ENCODE data around the gene PSMB3. TPM values are rescaled to one million over a fixed set of nuclear protein-coding genes. Genes with fewer than 3 reads are reported as not detected.

Gene PSMB3
- total RNA-seq, 1 donor from 2014 or later: 337 TPM

DNA sequence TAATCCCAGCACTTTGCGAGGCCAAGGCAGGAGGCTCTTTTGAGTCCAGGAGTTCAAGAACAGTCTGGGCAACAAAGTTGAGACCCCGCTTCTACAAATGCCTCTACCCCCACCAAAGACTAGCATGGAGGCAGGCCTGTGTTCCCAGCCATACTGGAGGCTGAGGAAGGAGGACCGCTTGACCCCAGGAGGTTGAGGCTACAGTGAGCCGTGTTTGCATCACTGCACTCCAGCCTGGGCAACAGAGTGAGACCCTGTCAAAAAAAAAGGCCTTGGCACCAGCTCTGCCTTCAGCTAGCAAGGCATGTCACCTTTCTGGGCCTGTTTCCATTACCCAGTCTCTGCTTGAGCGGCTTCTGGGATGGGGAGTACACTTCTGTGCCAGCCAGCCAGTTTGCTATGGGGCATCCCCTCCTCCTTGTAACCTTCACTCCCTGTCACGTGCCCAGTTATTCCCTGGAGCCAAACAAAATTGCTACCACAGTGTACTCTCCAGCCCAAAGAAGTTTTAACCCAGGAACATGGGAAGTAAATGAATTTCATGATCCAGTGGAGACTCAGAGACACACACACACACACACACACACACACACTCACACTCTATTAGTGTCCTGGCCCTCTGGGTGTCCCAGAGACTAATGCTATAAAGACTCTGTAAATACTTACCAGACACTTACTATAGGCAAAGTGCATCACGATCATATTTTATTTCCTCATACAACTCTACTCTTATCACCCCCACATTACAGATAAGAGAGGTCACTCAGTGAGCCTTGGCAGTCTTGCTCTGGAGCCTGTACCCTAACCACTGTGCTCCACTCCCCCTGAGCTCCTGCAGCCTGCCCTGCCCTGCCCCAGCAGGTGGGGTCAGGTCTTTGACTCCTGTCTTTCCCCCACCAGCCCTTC, 19.9 kb upstream of the PSMB3 start:
- Mint-ChIP-seq H3K27ac (peak overlapping the region; percentile 64), H3K9me3 (no peaks in the 10 kb centered on the region), H3K36me3 (ENCODE audit: low read depth) (peaks cover 33% of the 10 kb centered on the region), H3K4me1 (ENCODE audit: low read depth) (peaks cover 55% of the 10 kb centered on the region), H3K4me3 (ENCODE audit: low read depth) (peak overlapping the region; percentile 40), H3K27me3 (ENCODE audit: low read depth) (no peaks in the 10 kb centered on the region)
- no peak for DNase-seq (ENCODE audit: low spot score)
- intact Hi-C loops (cut with micrococcal nuclease): no loop called here

DNA sequence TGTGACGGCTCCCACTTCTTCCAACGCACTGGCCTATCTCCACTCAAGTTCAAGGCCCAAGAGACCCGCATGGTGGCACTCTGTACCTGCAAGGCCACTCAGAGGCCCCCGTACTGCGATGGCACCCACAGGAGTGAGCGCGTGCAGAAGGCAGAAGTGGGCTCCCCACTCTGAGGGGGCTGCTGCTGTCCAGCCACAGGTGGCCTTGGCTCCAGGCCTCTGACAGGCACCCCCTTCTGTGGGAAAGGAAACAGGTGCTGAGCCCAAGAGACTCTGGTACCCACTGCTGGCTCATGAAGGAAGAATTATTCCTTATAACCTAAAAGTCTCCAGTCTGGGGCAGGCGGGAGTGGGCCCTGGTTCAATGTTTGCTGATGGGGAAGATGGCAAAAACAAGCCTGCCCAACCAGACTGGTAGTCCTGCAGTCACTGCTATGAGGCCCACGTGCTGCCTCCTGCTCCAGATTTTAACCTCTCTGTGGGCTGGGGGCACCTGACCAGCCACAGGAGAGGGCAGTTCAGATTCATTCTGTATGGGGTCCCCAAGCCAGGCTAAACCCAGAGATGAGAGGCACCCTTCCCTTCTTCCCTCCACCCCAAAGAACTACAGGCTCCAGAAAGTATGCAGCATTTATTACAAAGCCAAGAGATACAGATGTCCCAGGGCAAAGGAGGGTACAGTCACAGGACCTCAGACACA, 19.1 kb upstream of the PSMB3 start:
- intact Hi-C loops (cut with micrococcal nuclease): no loop called here
- Mint-ChIP-seq H3K4me3 (ENCODE audit: low read depth) (no peak overlapping the region), H3K4me1 (ENCODE audit: low read depth) (peaks cover 47% of the 10 kb centered on the region), H3K36me3 (ENCODE audit: low read depth) (peaks cover 25% of the 10 kb centered on the region), H3K27ac (peak overlapping the region; percentile 50), H3K9me3 (no peaks in the 10 kb centered on the region), H3K27me3 (ENCODE audit: low read depth) (no peaks in the 10 kb centered on the region)
- no peak for DNase-seq (ENCODE audit: low spot score)

DNA sequence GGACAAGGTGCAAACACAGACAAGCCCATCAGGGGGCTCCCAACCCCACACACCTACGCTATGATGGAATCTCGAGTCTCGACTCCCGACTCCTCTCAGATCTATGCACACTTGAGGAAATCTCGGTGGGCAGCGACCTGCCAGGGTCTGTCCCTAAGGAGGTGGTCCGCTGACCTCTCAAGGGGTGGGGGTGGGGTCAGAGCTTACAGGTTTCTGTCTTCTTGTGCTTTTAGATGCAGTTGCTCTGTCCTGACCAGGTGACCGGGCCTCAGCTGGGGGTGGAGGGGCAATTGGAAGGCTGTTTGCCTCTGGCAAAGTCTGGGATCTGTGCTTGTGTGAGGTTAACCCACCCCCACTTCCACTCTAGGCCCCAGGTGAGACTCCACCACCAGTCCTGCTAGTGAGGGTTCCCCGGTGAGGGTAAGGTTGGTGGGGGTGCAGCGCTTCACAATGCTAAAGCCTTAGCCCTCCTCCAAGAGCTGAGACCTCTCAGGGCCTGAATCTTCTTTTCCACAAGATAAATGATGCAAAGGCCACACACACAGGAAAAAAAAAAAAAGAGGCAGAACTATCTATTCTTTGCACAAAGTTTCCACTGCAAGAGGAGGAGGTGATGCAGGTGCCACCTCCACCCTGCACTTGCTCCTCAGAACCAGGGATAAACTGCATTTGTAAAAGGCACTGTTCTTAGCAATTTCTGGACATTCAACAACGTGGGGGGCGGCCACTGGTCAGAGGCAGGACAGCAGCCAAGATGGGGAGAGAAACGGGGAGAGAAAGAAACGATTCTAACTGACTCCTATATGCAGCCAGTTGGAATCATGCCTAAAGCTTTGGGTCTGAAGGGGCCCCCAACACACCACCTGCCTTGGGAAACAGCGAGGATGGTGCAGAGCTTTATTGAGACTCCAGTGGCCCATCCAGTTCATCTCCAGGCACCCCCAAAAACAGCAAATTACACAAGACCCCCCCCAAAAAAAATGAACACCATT, 18.3 kb upstream of the PSMB3 start:
- Mint-ChIP-seq H3K36me3 (ENCODE audit: low read depth) (peaks cover 24% of the 10 kb centered on the region), H3K9me3 (no peaks in the 10 kb centered on the region), H3K27ac (peak overlapping the region; percentile 88), H3K4me3 (ENCODE audit: low read depth) (peak overlapping the region; percentile 13), H3K27me3 (ENCODE audit: low read depth) (no peaks in the 10 kb centered on the region), H3K4me1 (ENCODE audit: low read depth) (peaks cover 39% of the 10 kb centered on the region)
- intact Hi-C loops (cut with micrococcal nuclease): loop anchor here (2.0 kb wide), 1 partner anchor 57 kb away; no protein-coding TSS in a partner anchor
- no peak for DNase-seq (ENCODE audit: low spot score)

DNA sequence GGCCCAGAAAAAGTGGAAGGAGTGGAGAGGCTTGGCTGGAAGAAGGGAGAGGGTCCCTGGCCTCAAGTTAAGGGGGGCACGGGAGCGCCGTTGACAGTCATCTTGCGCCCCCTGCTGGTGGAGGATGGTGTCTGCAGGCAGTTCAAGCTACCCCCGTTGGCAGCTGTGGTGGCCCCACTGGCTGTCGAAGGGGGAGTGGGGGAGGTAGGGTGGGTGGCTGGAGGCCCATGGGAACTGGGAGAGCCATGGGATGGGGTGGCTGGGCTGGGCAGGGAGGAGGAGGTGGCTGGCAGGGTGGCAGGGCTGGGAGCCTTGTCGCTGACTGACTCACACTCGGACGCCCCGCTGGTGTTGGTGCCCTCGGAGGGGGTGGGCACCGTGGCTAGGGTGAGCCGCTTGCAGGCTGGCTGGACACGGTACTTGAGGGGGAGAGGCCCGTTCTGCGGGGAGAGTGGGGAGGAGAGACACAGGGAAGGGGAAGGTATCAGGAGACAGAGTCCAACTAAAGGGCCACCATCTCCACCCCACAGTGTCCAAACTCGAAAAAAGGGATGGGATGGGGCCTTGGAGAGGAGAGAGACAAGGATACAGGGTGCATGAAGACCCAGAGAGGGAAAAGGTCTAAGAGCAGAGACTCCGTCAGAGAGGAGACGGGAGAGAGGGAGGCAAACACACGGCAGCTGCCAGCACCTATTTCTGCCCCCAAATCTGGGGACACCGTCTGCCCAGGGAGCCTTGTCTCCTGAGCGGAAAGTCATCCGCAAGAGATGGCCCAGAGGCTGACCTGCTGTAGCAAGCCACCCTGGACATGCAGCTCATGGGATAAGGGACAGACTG, 17.2 kb upstream of the PSMB3 start:
- intact Hi-C loops (cut with micrococcal nuclease): loop anchor here (2.0 kb wide), 1 partner anchor 59 kb away; no protein-coding TSS in a partner anchor
- Mint-ChIP-seq H3K9me3 (no peaks in the 10 kb centered on the region), H3K4me1 (ENCODE audit: low read depth) (peaks cover 36% of the 10 kb centered on the region), H3K27me3 (ENCODE audit: low read depth) (no peaks in the 10 kb centered on the region), H3K27ac (no peak overlapping the region), H3K36me3 (ENCODE audit: low read depth) (peaks cover 24% of the 10 kb centered on the region), H3K4me3 (ENCODE audit: low read depth) (no peak overlapping the region)
- DNase-seq (ENCODE audit: low spot score): peak; percentile 56

DNA sequence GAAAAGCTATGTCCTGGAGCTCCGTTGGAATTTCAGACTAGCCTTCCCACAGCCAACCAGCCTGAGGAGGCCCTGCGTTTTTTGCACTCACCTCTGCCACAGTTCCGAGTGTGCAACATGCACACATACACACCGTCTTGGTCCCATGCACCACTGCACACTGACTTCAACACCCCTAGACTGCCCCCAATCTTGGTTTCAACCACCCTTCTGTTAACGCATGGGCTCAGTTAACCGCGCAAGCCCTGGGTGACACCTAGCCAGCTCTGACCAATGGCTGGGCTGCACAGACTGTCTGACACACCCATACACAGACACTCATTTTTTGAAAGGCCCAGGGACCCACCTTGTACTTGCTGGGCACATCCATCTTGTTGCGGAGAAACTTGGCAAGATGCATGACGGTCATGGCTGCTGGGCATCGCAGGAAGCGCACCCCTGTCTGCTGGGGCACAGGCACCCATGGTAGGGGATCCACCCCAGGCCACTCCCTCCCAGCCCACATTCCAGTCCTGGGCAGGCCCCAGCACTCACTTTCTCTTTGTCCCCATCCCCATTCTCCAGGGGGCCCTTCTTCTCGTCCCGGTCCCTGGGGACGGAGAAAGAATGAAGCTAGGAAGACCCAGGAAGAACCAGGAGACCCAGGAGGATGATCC, 14.4 kb upstream of the PSMB3 start:
- no peak for DNase-seq (ENCODE audit: low spot score)
- peaks cover 14% of the 10 kb centered on the region for H3K36me3 Mint-ChIP-seq (ENCODE audit: low read depth)
- peaks cover 23% of the 10 kb centered on the region for H3K4me1 Mint-ChIP-seq (ENCODE audit: low read depth)
- no peak overlapping the region for H3K4me3 Mint-ChIP-seq (ENCODE audit: low read depth)
- intact Hi-C loops (cut with micrococcal nuclease): no loop called here
- H3K27me3 Mint-ChIP-seq (ENCODE audit: low read depth): no peaks in the 10 kb centered on the region
- H3K9me3 Mint-ChIP-seq: no peaks in the 10 kb centered on the region
- H3K27ac Mint-ChIP-seq: no peak overlapping the region

DNA sequence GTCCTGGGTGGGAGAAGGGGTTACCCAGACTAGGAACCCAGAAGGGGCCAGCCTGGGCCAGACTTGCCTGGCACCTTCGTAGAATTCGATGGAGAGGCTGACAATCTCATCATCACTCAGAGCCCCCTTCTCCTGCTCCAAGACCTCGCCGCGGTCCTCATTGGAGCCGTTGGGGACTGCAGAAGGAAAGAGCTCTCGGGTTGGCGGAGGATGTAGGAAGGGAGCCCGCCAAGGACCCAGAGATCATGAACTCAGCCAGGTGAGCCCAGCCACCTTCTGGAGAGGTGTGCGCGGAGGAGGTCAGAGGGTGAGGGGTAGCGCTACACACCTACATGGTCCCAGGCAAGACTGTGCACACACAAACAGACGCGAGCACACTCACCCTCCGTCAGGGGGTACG, 13.9 kb upstream of the PSMB3 start:
- H3K4me3 Mint-ChIP-seq (ENCODE audit: low read depth): no peak overlapping the region
- no peak overlapping the region for H3K27ac Mint-ChIP-seq
- intact Hi-C loops (cut with micrococcal nuclease): no loop called here
- H3K9me3 Mint-ChIP-seq: no peaks in the 10 kb centered on the region
- peaks cover 12% of the 10 kb centered on the region for H3K36me3 Mint-ChIP-seq (ENCODE audit: low read depth)
- DNase-seq (ENCODE audit: low spot score): no peak
- peaks cover 20% of the 10 kb centered on the region for H3K4me1 Mint-ChIP-seq (ENCODE audit: low read depth)
- no peaks in the 10 kb centered on the region for H3K27me3 Mint-ChIP-seq (ENCODE audit: low read depth)

DNA sequence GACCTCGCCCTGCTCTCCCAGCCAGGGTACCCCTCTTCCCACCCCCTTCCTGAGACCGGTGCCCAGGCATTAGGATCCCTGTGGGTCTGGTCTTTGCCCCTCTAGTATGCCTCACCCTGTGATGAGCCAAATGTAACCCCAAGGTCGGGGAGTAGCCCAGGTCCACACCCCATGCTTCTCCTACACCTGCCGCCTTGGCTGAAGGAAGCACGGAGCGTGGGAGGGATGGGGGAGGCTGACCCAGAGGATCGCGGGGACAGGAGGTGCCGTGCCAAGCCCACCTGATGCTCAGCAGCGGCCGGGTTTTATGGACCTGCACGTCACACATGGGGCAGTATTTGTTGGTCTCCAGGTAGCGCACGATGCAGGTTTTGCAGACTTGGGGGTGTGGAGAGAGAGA, 13.2 kb upstream of the PSMB3 start:
- no peaks in the 10 kb centered on the region for H3K9me3 Mint-ChIP-seq
- intact Hi-C loops (cut with micrococcal nuclease): no loop called here
- H3K27me3 Mint-ChIP-seq (ENCODE audit: low read depth): no peaks in the 10 kb centered on the region
- peaks cover 6% of the 10 kb centered on the region for H3K36me3 Mint-ChIP-seq (ENCODE audit: low read depth)
- no peak for DNase-seq (ENCODE audit: low spot score)
- H3K4me1 Mint-ChIP-seq (ENCODE audit: low read depth): peaks cover 14% of the 10 kb centered on the region
- H3K27ac Mint-ChIP-seq: no peak overlapping the region
- no peak overlapping the region for H3K4me3 Mint-ChIP-seq (ENCODE audit: low read depth)

DNA sequence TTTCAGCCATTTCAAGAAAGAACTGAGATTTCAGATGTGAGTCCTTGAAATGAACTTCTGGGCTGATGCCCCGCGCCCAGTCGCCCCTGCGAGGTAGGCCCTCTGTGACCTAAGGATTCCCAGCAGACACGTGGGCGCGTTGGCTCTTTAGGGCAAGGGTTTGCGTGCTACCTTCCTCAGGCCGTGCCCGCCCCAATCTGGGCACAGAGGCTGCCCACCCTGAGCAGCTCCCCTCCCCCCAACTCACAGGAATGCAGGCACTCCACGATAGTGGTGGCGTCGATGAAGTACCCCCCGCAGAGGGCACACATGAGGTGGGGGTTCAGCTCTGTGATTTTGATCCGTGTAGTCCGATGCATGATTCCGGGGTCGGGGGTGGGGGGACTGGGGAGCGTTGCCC, 12.5 kb upstream of the PSMB3 start:
- Mint-ChIP-seq H3K4me1 (ENCODE audit: low read depth) (peaks cover 9% of the 10 kb centered on the region), H3K9me3 (no peaks in the 10 kb centered on the region), H3K27me3 (ENCODE audit: low read depth) (peaks cover 2% of the 10 kb centered on the region), H3K4me3 (ENCODE audit: low read depth) (no peak overlapping the region), H3K27ac (no peak overlapping the region), H3K36me3 (ENCODE audit: low read depth) (peaks cover 3% of the 10 kb centered on the region)
- no peak for DNase-seq (ENCODE audit: low spot score)
- intact Hi-C loops (cut with micrococcal nuclease): no loop called here

DNA sequence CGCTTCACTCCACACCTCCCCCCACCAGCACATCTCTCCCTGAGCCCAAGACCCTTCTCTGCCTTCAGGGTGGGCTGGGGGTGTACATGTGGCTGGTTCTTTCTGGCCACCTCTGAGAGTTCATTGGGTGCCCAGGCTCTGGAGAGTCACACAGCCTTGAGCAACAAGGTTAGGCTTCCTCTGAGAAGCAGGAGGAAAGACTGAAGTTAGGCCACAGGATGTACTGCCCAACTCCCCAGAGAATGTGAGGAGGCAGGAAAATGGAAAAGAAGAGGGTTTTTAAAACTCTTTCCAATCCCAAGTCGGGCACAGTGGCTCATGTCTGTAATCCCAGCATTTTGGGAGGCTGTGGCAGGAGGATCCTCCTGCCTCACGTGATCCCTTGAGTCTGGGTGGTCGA, 11.7 kb upstream of the PSMB3 start:
- peaks cover 9% of the 10 kb centered on the region for H3K4me1 Mint-ChIP-seq (ENCODE audit: low read depth)
- H3K4me3 Mint-ChIP-seq (ENCODE audit: low read depth): no peak overlapping the region
- no peak overlapping the region for H3K27ac Mint-ChIP-seq
- DNase-seq (ENCODE audit: low spot score): no peak
- H3K36me3 Mint-ChIP-seq (ENCODE audit: low read depth): no peaks in the 10 kb centered on the region
- no peaks in the 10 kb centered on the region for H3K9me3 Mint-ChIP-seq
- intact Hi-C loops (cut with micrococcal nuclease): no loop called here
- peaks cover 2% of the 10 kb centered on the region for H3K27me3 Mint-ChIP-seq (ENCODE audit: low read depth)

DNA sequence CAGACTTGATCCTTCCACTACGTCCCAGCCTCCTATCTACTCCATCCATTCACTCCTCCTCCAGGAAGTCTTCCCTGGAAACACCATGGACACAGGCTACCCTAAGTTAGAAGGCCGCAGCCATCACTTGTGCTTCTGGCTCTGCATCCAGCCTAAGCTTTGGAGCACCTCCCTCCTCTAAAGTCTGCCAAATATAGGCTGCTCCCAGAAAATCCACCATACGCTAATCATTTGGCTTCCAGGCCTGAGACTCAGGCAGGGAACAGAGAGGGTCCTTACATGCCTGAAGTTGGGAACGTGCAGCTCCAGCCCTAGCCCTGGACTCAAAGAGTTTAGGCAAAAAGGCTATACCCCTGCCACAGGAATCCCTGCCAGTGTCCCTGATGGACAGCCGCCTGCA, 11.1 kb upstream of the PSMB3 start:
- Mint-ChIP-seq H3K27ac (no peak overlapping the region), H3K4me1 (ENCODE audit: low read depth) (peaks cover 15% of the 10 kb centered on the region), H3K9me3 (no peaks in the 10 kb centered on the region), H3K36me3 (ENCODE audit: low read depth) (no peaks in the 10 kb centered on the region), H3K27me3 (ENCODE audit: low read depth) (peaks cover 8% of the 10 kb centered on the region), H3K4me3 (ENCODE audit: low read depth) (no peak overlapping the region)
- intact Hi-C loops (cut with micrococcal nuclease): no loop called here
- no peak for DNase-seq (ENCODE audit: low spot score)

DNA sequence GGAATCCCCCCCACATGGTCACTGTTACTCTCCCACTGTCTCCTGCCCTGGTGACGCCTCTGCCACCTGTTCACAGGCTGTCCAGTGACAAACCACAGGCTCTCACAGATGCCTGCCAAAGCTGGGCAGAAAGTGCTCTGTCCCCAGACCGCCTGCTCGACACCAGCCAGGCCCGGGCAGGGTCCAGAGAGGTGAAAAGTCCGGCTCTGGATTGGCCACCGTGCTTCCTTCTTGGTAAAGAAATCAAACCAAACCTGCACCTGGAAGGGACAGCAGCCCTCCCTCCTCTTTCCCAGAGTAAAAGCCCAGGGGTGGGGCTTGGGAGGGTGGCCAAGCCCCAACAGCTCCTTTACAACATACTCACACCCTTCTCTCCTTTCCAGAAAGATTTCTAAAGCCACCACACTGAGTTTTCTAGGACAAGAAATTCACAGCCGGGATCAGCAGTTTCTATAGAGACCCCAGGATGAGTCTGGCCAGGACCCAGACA, 10.6 kb upstream of the PSMB3 start:
- H3K27ac Mint-ChIP-seq: peak overlapping the region; percentile 1
- intact Hi-C loops (cut with micrococcal nuclease): no loop called here
- no peak overlapping the region for H3K4me3 Mint-ChIP-seq (ENCODE audit: low read depth)
- H3K36me3 Mint-ChIP-seq (ENCODE audit: low read depth): no peaks in the 10 kb centered on the region
- H3K4me1 Mint-ChIP-seq (ENCODE audit: low read depth): peaks cover 21% of the 10 kb centered on the region
- no peak for DNase-seq (ENCODE audit: low spot score)
- peaks cover 13% of the 10 kb centered on the region for H3K27me3 Mint-ChIP-seq (ENCODE audit: low read depth)
- no peaks in the 10 kb centered on the region for H3K9me3 Mint-ChIP-seq
